ENCODE data around the gene RAD23B.

DNA sequence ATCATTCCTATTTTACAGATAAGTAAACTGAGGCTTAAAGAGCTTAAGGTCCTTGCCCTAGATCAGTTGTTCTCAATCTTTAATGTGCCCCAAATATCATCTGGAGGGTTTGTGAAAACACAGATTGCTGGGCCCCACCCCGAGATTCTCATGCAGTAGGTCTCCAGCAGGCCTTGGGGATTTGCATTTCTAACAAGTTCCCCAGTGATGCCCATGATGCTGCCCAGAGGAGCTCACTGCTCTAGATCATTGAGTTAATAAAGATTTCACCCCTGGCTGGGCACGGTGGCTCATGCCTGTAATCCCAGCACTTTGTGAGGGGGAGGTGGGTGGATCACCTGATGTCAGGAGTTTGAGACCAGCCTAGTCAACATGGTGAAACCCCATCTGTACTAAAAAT, 42.8 kb upstream of the RAD23B start:
- TF ChIP-seq POLR2AphosphoS5 (IDR thresholded peaks at IDR 0.05): no peak
- TF ChIP-seq, protein P1, sequence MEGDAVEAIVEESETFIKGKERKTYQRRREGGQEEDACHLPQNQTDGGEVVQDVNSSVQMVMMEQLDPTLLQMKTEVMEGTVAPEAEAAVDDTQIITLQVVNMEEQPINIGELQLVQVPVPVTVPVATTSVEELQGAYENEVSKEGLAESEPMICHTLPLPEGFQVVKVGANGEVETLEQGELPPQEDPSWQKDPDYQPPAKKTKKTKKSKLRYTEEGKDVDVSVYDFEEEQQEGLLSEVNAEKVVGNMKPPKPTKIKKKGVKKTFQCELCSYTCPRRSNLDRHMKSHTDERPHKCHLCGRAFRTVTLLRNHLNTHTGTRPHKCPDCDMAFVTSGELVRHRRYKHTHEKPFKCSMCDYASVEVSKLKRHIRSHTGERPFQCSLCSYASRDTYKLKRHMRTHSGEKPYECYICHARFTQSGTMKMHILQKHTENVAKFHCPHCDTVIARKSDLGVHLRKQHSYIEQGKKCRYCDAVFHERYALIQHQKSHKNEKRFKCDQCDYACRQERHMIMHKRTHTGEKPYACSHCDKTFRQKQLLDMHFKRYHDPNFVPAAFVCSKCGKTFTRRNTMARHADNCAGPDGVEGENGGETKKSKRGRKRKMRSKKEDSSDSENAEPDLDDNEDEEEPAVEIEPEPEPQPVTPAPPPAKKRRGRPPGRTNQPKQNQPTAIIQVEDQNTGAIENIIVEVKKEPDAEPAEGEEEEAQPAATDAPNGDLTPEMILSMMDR (IDR thresholded peaks at IDR 0.05): no peak

Measured in stomach (tissue), 4 donors.